Endodermal cell (in vitro differentiated cells): ENCODE results near the gene EPB41. TPM values are rescaled to one million over a fixed set of nuclear protein-coding genes. Genes with fewer than 3 reads are reported as not detected.

Experiments
- DNase-seq: peaks from one replicate; pipeline ENCODE4 v3.0.0-alpha.2; 2017
- H3K27ac ChIP-seq: 2 replicates; pipeline ENCODE4 v1.5.1; 2013; ENCODE audit warnings: mild to moderate bottlenecking, low read depth, low read length, moderate library complexity
- H3K27me3 ChIP-seq: 2 replicates; pipeline ENCODE4 v1.6.1; 2013; ENCODE audit warnings: mild to moderate bottlenecking, low read length, moderate library complexity; ENCODE audit not compliant: insufficient read depth, control insufficient read depth, poor library complexity, severe bottlenecking
- H3K36me3 ChIP-seq: 2 replicates; pipeline ENCODE4 v1.7.0; 2013; ENCODE audit warnings: mild to moderate bottlenecking, low read length, moderate library complexity; ENCODE audit not compliant: control insufficient read depth, insufficient read depth
- H3K4me1 ChIP-seq: one replicate; pipeline ENCODE4 v1.7.0; 2013; ENCODE audit warnings: low read length; ENCODE audit not compliant: control insufficient read depth, insufficient read depth
- H3K4me3 ChIP-seq: 2 replicates; pipeline ENCODE4 v1.5.1; 2013; ENCODE audit warnings: mild to moderate bottlenecking, low read length, moderate library complexity
- H3K9ac ChIP-seq: 2 replicates; pipeline ENCODE4 v1.6.1; 2013; ENCODE audit warnings: mild to moderate bottlenecking, low read length, moderate library complexity; ENCODE audit not compliant: poor library complexity, severe bottlenecking; ENCODE audit errors: extremely low read depth
- H3K9me3 ChIP-seq: 2 replicates; pipeline ENCODE4 v1.6.1; 2013; ENCODE audit warnings: mild to moderate bottlenecking, low read length, moderate library complexity; ENCODE audit not compliant: control insufficient read depth
- H3K27ac Mint-ChIP-seq: 2 replicates; pipeline ENCODE4 v1.8.0; 2020; ENCODE audit warnings: mixed read lengths
- H3K27me3 Mint-ChIP-seq: 2 replicates; pipeline ENCODE4 v1.8.0; 2021; ENCODE audit warnings: mild to moderate bottlenecking, mixed read lengths; ENCODE audit not compliant: insufficient read depth
- H3K36me3 Mint-ChIP-seq: 2 replicates; pipeline ENCODE4 v1.8.0; 2020; ENCODE audit warnings: low read depth, mixed read lengths
- H3K4me1 Mint-ChIP-seq: 2 replicates; pipeline ENCODE4 v1.8.0; 2020; ENCODE audit warnings: mixed read lengths
- H3K4me3 Mint-ChIP-seq: 2 replicates; pipeline ENCODE4 v1.8.0; 2020; ENCODE audit warnings: mild to moderate bottlenecking, moderate library complexity, mixed read lengths
- H3K9me3 Mint-ChIP-seq: 2 replicates; pipeline ENCODE4 v1.8.0; 2020; ENCODE audit warnings: mild to moderate bottlenecking, mixed read lengths
- CTCF ChIP-seq: fragments of 200-600 bp; sonication (generic); conservative IDR thresholded peaks from 2 replicates; pipeline ENCODE4 v1.5.0; 2021; ENCODE audit warnings: antibody characterized with exemption, mild to moderate bottlenecking
- WGBS, 2 experiments: methylation state at CpG; one replicate each; pipeline versions ENCODE4 v1.1.5 to v1.1.7; 2013; ENCODE audit warnings: missing lambda C conversion rate in 2 of 2, mixed read lengths in 1 of 2; ENCODE audit not compliant: insufficient coverage in 1 of 2, insufficient read length in 1 of 2; 5-methylcytosine and 5-hydroxymethylcytosine counted together
- total RNA-seq, 2 donors: library from RNA; stranded (reverse); fragmentation: NEBNext Ultra II Directional in 1 of 2; extraction: Animal tissue kit (Norgen Biotek cat#: 25700) in 1 of 2; gene quantifications; 2 replicates in 1 of 2; 3 replicates in 1 of 2; pipeline ENCODE4 v1.2.1, GENCODE V29; 2021

EPB41 gene
- total RNA-seq, 2 donors from 2014 or later = 60.3 to 91.0 TPM

DNA sequence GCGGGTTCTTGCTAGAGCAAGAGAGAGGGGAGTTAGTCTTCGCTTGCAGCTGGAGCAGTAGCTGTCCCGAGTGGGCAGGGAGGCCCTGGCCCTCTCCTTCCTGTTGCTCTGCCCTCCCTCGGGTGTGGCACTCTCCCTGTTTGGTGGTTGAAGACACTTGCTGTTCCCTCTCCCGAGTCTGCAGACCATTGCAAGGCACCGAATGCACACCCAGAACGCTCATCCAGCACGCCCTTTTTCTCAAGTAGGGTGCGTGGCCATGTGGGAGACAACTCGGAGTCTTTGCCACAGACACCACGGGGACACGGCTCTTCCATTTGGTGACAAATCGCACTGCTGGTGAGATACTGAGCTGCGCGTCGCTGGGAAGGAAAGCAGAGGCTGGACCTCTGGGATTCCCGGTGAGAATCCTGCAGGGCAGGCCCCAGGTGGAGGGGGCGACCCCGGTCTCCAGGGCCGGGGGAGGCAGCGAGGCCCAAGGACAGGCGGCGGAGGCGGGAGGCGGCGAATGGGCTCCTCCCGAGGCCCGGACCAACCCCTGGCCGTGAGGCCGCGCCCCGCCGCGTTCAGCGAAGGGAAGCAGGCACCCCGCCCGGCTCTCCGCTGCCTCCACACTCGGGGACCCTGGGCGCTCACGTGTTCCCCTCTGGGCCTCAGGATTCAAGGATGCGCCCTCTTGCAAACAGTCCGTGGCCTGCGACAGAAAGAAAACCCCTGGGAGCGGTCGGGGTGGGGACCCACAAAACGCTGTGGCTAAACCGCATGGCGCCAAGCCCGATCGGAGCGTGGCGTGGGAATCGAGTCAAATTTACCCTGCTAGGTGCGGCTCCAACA is 219.7 kb downstream of the EPB41 start:
- no peak for TF ChIP-seq CTCF
- Histone ChIP-seq H3K36me3 (no peaks in the 10 kb centered on the region), H3K4me1 (no peaks in the 10 kb centered on the region), H3K4me3 (no peak overlapping the region), H3K9me3 (no peaks in the 10 kb centered on the region), H3K9ac (no peak overlapping the region), H3K27ac (no peak overlapping the region), H3K27me3 (no peaks in the 10 kb centered on the region)
- Mint-ChIP-seq H3K9me3 (peaks cover 1% of the 10 kb centered on the region), H3K27me3 (peaks cover 9% of the 10 kb centered on the region), H3K36me3 (no peaks in the 10 kb centered on the region), H3K4me3 (no peak overlapping the region), H3K27ac (no peak overlapping the region), H3K4me1 (peaks cover 8% of the 10 kb centered on the region)
- no peak for DNase-seq
- 90 to 91% methylated on average over 38 to 55 of the region's 55 CpGs for WGBS, 2 experiments

DNA sequence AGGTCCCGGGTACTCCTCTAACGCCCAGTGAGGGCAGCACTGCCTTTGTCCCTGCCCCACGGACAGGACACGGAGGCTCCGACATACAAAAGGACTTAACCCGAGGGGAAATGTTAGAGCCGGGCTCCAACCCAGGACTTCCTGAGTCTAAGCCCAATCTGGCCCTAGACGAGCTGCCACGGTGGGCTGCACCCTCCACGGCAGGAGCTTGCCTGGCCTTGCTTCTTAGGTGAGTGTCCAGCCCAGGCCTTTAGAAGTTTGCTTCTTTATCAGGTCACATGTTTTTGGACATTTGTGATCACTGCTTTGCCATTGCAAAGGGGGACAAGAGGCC is 220.3 kb downstream of the EPB41 start:
- H3K36me3 ChIP-seq = no peaks in the 10 kb centered on the region
- H3K4me3 Mint-ChIP-seq = no peak overlapping the region
- 83 to 86% methylated on average over 10 of the region's 10 CpGs for WGBS, 2 experiments
- no peak overlapping the region for H3K27ac Mint-ChIP-seq
- no peak overlapping the region for H3K4me3 ChIP-seq
- H3K27me3 Mint-ChIP-seq = peaks cover 8% of the 10 kb centered on the region
- H3K9me3 Mint-ChIP-seq = peaks cover 3% of the 10 kb centered on the region
- TF ChIP-seq CTCF = no peak
- H3K9me3 ChIP-seq = no peaks in the 10 kb centered on the region
- peak; percentile 54 for DNase-seq
- H3K9ac ChIP-seq = no peak overlapping the region
- no peaks in the 10 kb centered on the region for H3K27me3 ChIP-seq
- no peaks in the 10 kb centered on the region for H3K4me1 ChIP-seq
- H3K27ac ChIP-seq = no peak overlapping the region
- no peaks in the 10 kb centered on the region for H3K36me3 Mint-ChIP-seq
- H3K4me1 Mint-ChIP-seq = peaks cover 7% of the 10 kb centered on the region

DNA sequence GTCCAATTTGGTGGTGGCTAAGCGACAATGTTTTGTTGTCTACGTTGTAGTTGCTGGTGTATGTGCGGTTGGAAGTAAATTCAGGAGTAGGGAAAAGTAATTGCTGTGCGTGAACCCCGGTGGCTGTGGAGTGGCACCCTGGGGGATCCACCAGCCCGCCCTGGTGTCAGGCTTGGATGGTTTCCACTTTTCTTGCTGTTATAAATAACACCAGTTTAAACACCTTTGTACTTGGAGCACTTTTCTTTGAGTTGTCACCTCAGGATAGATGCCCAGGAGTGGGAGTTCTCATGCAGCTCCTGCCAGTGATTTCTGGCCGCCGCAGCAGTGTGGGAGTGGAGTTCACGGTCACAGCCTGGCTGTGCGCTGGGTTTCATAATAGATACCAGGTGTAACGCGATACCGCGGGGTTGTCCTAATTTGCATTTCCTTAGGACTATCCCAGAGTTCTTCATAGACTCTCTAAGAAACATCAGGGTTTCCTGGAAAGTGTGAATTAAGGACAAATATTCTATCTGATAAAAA is 222.1 kb downstream of the EPB41 start:
- Histone ChIP-seq H3K4me1 (no peaks in the 10 kb centered on the region), H3K4me3 (no peak overlapping the region), H3K9ac (no peak overlapping the region), H3K36me3 (no peaks in the 10 kb centered on the region), H3K9me3 (no peaks in the 10 kb centered on the region), H3K27ac (no peak overlapping the region), H3K27me3 (no peaks in the 10 kb centered on the region)
- Mint-ChIP-seq H3K27ac (peak overlapping the region; percentile 44), H3K27me3 (peaks cover 7% of the 10 kb centered on the region), H3K36me3 (no peaks in the 10 kb centered on the region), H3K4me1 (no peaks in the 10 kb centered on the region), H3K4me3 (no peak overlapping the region), H3K9me3 (peaks cover 6% of the 10 kb centered on the region)
- DNase-seq = no peak
- 81 to 90% methylated on average over 10 to 14 of the region's 14 CpGs for WGBS, 2 experiments
- no peak for TF ChIP-seq CTCF
